Stimulated activated CD8-positive, alpha-beta memory T cell treated with anti-CD3 and anti-CD28 coated beads, Interleukin-12 subunit alpha, Interleukin-12 subunit beta, amount 100 ng/mL, for 4 hours (primary cell): ENCODE measurements around the gene C17orf107.
A peak's percentile ranks its signal among the peaks of the same experiment; 100 is the strongest.

Source experiments
- DNase-seq: peaks from one replicate; pipeline ENCODE4 v3.0.0-alpha.2; 2020; ENCODE audit warnings: low read depth

The C17orf107 gene

GRCh38 chr17:4937553-4937952 is 38.2 kb downstream of the C17orf107 start:
- no peak for DNase-seq

GRCh38 chr17:4938069-4938491 is 38.7 kb downstream of the C17orf107 start:
- no peak for DNase-seq

GRCh38 chr17:4938688-4939545 is 39.6 kb downstream of the C17orf107 start:
- no peak for DNase-seq

- DNase-seq, result no peak
Measured at GRCh38 chr17:4939546-4939795, 40.1 kb downstream of the C17orf107 start.

- DNase-seq, result peak; percentile 95
Measured at GRCh38 chr17:4939796-4940554, 40.6 kb downstream of the C17orf107 start, which contains the start of the genes RNF167 and SLC25A11. Gene RNF167, plus strand, starts transcription at chr17:4940268. Its CDS starts 642 bp downstream, at chr17:4940910. Gene SLC25A11, minus strand, starts transcription at chr17:4940046. Its CDS starts 136 bp downstream, at chr17:4939910.

- DNase-seq, result no peak
Measured at GRCh38 chr17:4940555-4941318, 41.4 kb downstream of the C17orf107 start.

- no peak for DNase-seq
Measured at GRCh38 chr17:4941319-4941610, 41.9 kb downstream of the C17orf107 start.

- DNase-seq, result no peak
Measured at GRCh38 chr17:4942760-4943508, 43.6 kb downstream of the C17orf107 start.

GRCh38 chr17:4944163-4944553 is 44.8 kb downstream of the C17orf107 start:
- DNase-seq, result no peak

- no peak for DNase-seq
Measured at GRCh38 chr17:4944554-4945175, 45.3 kb downstream of the C17orf107 start.

GRCh38 chr17:4945176-4945943 is 46.0 kb downstream of the C17orf107 start:
- DNase-seq, result peak; percentile 74

GRCh38 chr17:4945944-4946280 is 46.6 kb downstream of the C17orf107 start:
- no peak for DNase-seq

GRCh38 chr17:4946312-4946976 is 47.1 kb downstream of the C17orf107 start:
- no peak for DNase-seq

- DNase-seq, result no peak
Measured at GRCh38 chr17:4947010-4947410, 47.7 kb downstream of the C17orf107 start.

- DNase-seq, result peak; percentile 53
Measured at GRCh38 chr17:4947411-4948165, 48.3 kb downstream of the C17orf107 start.

- peak; percentile 85 for DNase-seq
Measured at GRCh38 chr17:4948166-4948930, 49.0 kb downstream of the C17orf107 start, which contains the start of gene PFN1. Gene PFN1, minus strand, starts transcription at chr17:4948530. Its CDS starts 136 bp downstream, at chr17:4948394.

GRCh38 chr17:4948931-4949320 is 49.6 kb downstream of the C17orf107 start:
- peak; percentile 59 for DNase-seq

- DNase-seq, result peak; percentile 69
Measured at GRCh38 chr17:4949321-4950074, 50.2 kb downstream of the C17orf107 start.
